ENCODE data around the gene DUSP19.

Gene DUSP19

DNA sequence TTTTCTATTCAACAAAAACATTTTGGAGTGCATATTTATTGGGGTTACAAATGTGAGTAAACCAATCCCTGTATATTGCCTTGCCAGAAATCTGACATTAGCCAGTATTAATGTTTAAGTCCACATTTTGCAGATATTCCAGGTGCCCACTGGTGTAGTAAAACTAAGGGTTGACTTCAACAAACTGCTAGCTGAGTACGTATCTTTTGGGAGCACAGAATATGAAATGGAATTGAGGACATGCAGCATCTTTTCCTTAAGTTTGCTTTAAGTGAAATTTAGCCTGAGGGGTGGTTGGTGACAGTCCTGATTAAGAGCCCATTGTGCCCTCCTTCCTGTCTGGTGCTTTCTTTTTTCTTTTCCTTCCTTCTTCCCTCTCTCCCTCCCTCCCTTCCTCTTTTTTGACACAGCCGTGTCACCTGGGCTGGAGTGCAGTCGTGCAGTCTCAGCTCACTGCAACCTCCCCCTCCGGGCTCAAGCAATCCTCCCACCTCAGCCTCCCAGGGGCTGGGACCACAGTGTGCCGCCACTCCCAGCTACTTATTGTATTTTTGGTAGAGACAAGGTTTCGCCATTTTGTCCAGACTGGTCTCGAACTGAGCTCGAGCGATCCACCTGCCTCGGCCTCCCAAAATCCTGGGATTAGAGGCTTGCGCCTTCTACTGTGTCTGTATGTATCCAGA lies 47.3 kb downstream of the DUSP19 start:
- no peak for DNase-seq (ENCODE audit: low spot score)

DNA sequence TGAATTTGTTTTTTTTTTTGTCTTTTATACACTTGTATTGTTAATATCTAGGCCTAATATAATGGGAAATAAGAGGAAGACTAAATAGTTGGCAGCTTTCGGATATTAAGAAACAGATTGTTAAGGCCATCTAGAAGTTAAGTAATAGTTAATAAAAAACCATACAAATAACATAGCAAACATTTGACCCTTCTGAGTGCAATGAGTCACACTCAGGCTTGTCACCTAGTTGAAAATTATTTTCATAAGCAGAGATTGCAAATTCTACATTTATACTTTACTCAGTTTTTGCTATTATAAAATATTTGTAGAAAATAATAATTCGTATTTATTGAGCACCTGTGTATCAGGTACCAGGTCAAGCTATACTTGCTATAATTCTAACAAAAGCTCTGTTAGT lies 48.1 kb downstream of the DUSP19 start:
- no peak for DNase-seq (ENCODE audit: low spot score)

DNA sequence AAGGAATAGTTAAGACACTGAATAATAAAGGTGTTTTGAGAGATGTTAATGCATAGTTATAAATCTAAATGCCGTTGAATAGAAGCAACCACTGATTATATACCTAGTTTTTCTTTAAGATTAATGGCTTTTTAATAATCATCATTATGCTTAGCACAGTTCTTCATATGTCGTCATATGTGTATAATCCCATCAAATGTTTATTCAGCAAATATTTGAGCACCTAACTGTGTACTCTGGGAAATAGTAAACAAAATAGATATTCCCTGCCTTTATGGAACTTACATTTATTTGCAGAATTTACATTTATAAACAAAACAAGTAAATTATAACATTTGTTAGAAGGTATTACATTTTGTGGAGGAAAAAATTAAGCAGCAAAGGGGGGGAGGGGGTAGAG lies 55.5 kb downstream of the DUSP19 start:
- DNase-seq (ENCODE audit: low spot score), result no peak

DNA sequence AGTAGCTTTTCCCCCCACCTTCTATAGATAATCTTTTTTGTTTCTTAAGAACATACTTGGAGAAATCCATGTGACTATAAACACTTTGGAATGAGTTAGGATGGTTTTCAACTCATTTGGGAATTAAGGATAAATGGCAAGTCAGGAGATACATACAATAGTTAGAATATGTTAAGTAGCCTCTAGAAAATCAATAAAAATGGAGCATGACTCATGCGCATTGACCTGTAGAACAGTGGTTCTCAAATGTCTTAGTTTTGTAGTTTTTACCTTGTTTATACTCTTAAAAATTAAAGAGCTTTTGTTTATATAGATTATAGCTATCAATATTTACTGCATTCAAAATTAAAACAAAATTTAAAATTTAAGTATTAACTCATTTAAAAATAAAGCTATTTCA lies 70.4 kb downstream of the DUSP19 start:
- no peak for DNase-seq (ENCODE audit: low spot score)

DNA sequence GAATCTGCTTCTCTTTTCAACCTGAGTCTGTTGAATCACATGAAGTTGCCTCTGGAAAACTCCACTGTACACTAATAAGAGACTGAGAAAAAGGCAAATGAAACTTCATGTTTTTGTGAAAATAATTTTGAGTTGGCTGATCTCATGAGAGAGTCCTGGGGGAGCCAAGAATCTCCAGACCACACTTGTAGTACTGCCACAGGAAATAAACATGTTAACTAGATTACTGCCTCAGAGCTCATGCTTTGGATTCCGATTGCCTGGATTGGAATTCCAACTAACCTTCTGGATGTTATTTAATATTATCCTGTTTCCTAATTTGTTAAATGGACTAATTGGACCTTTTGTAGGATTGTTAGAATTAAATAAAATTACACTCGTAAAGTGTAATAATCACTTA lies 70.9 kb downstream of the DUSP19 start:
- no peak for DNase-seq (ENCODE audit: low spot score)

Measured in ecto neural progenitor cell (in vitro differentiated cells).